Heart left ventricle (tissue), 16 donors: ENCODE results near the gene PTPRN2. TPM values are rescaled to one million over a fixed set of nuclear protein-coding genes. Genes with fewer than 3 reads are reported as not detected.
A peak's percentile ranks its signal among the peaks of the same experiment; 100 is the strongest.
"Not testable (repeated sequence)": the region's sequence is repeated elsewhere in the genome, so short reads cannot be mapped to it uniquely, and the experiment has no call there.

Source experiments
- ATAC-seq, 4 donors: fragments of 200-7000 bp; cut with Tn5 transposase; one replicate each; pipeline ENCODE4 v1.9.1; 2020 to 2022; ENCODE audit warnings: moderate library complexity in 4 of 4, mild to moderate bottlenecking in 3 of 4, moderate number of reproducible peaks in 1 of 4
- DNase-seq, 5 donors: peaks; one replicate each; pipeline ENCODE4 v3.0.0-alpha.2; 2020
- H3K27ac ChIP-seq, 12 donors: fragments of 200-600 bp; sonication (generic) in 4 of 12; one replicate each; pipeline versions ENCODE4 v1.5.0 to v1.8.0; 2016 to 2022; ENCODE audit warnings: mild to moderate bottlenecking in 2 of 12
- H3K27me3 ChIP-seq, 9 donors: fragments of 200-600 bp; sonication (generic) in 2 of 9; one replicate each; pipeline versions ENCODE4 v1.5.1 to v1.8.0; 2016 to 2022; ENCODE audit warnings: mild to moderate bottlenecking in 3 of 9
- H3K36me3 ChIP-seq, 9 donors: fragments of 200-600 bp; sonication (generic) in 2 of 9; one replicate each; pipeline versions ENCODE4 v1.5.0 to v1.8.0; 2018 to 2022; ENCODE audit warnings: mild to moderate bottlenecking in 2 of 9
- H3K4me1 ChIP-seq, 12 donors: fragments of 200-600 bp; sonication (generic) in 4 of 12; one replicate each; pipeline versions ENCODE4 v1.5.0 to v1.8.0; 2016 to 2022; ENCODE audit warnings: mild to moderate bottlenecking in 3 of 12
- H3K4me3 ChIP-seq, 12 donors: fragments of 200-600 bp; sonication (generic) in 4 of 12; one replicate each; pipeline versions ENCODE4 v1.5.0 to v1.8.0; 2017 to 2022; ENCODE audit warnings: mild to moderate bottlenecking in 9 of 12, moderate library complexity in 4 of 12
- H3K9me3 ChIP-seq, 12 donors: fragments of 200-600 bp; sonication (generic) in 4 of 12; one replicate each; pipeline versions ENCODE4 v1.5.0 to v1.8.0; 2016 to 2022; ENCODE audit warnings: mild to moderate bottlenecking in 1 of 12
- CTCF ChIP-seq, 12 donors: fragments of 200-600 bp; sonication (generic) in 4 of 12; IDR thresholded peaks; one replicate each; pipeline versions ENCODE4 v1.5.0 to v1.8.0; 2018 to 2022; ENCODE audit warnings: antibody characterized with exemption in 12 of 12, mild to moderate bottlenecking in 5 of 12
- POLR2A ChIP-seq, 2 donors: fragments of 450-650 bp; IDR thresholded peaks; one replicate each; pipeline ENCODE4 v1.6.1; 2017; ENCODE audit warnings: antibody characterized with exemption in 2 of 2, mild to moderate bottlenecking in 2 of 2, moderate library complexity in 2 of 2
- WGBS, 4 donors: extraction: QIAGEN DNeasy Blood & Tissue Kit in 2 of 4; methylation state at CpG; one replicate each; pipeline versions ENCODE4 v1.1.5 to v1.1.7; 2013 to 2018; 5-methylcytosine and 5-hydroxymethylcytosine counted together
- intact Hi-C, 10 donors: fragments of 100-400 bp; cut with DNase I; formaldehyde crosslinking; loops; one replicate each; pipeline versions ENCODE4 v1.11.1 to v1.14.2; 2022
- polyA plus RNA-seq, 2 donors: library from polyadenylated mRNA; stranded (reverse); fragments of 200-250 nt; gene quantifications; one replicate each; pipeline ENCODE4 v1.2.3, GENCODE V29; 2013
- total RNA-seq, 9 donors: library from RNA; depleted of rRNA in 2 of 9; stranded (reverse); fragments of >200 nt in 2 of 9; fragmentation: NEBNext Ultra II Directional in 3 of 9; extraction: Animal tissue kit (Norgen Biotek cat#: 25700) in 3 of 9; gene quantifications; one replicate each; pipeline versions ENCODE4 v1.1.0 to v1.2.4, GENCODE V29; 2016 to 2023
- donor health status: ischemic (EF 13 %, LVEDD 7.1; RV severe dilation, severe dysfunction).
- donor health status: healthy with polysubstance abuse.
- donor health status: DM: no; HTN: yes; CAD: no.
- donor health status: DM: no; HTN: no; CAD: no.
- donor health status: ischemic (EF 25% LVEDD 6.9; RV normal size, moderate dysfunction).
- donor health status: ischemic (EF 25% LVEDD 5.7; RV mildly dilated, moderate dysfunction).
- donor health status: healthy.
- donor health status: DM: yes; HTN: yes; CAD: no.
- donor health status: ischemic (EF 35%, LVEDD 5.7; RV mildly dilated, moderate dysfunction).
- donor health status: nonischemic (EF 11% LVEDD 7.7; RV severe dilation, severe dysfunction).
- donor health status: DM: yes; HTN: yes; CAD: no.
- donor health status: PGD.
- donor health status: ischemic (EF 29% LVEDD 5.4; RV normal size, mild dysfunction).
- donor health status: nonischemic (EF 23%, LVEDD 6.1; RV moderate dilation, normal function).

The PTPRN2 gene
- total and polyA plus RNA-seq, 11 donors, result 0.61 to 2.3 (median 1.3) TPM

- intact Hi-C loops, result no loop called here
- Histone ChIP-seq H3K36me3 (no peaks in the 10 kb centered on the region), H3K4me1 (no peaks in the 10 kb centered on the region), H3K27ac (no peak overlapping the region), H3K4me3 (no peak overlapping the region), H3K9me3 (no peaks in the 10 kb centered on the region), H3K27me3 (peaks cover 0 to 9% (median 0%) of the 10 kb centered on the region in 9 donors)
- 74 to 80% (median 79%) methylated on average over 15 of the region's 15 CpGs for WGBS, 4 donors
- DNase-seq (no peak), ATAC-seq (no peak)
- TF ChIP-seq CTCF (IDR thresholded peaks at IDR 0.05) (no peak), POLR2A (IDR thresholded peaks at IDR 0.05) (no peak)
Measured at GRCh38 chr7:157730614-157731013, 857.0 kb downstream of the PTPRN2 start.

GRCh38 chr7:157729566-157729965 lies 858.1 kb downstream of the PTPRN2 start:
- H3K36me3 ChIP-seq, result no peaks in the 10 kb centered on the region
- peaks cover 0 to 6% (median 3%) of the 10 kb centered on the region in 9 donors for H3K27me3 ChIP-seq
- 72 to 78% (median 77%) methylated on average over 8 to 11 of the region's 11 CpGs for WGBS, 4 donors
- no peak for DNase-seq
- H3K4me3 ChIP-seq, result no peak overlapping the region
- no peaks in the 10 kb centered on the region for H3K9me3 ChIP-seq
- H3K4me1 ChIP-seq, result no peaks in the 10 kb centered on the region
- TF ChIP-seq CTCF (IDR thresholded peaks at IDR 0.05) (no peak), POLR2A (IDR thresholded peaks at IDR 0.05) (no peak)
- intact Hi-C loops, result no loop called here
- no peak overlapping the region for H3K27ac ChIP-seq
- ATAC-seq, result peak in 1 of 4 donors; percentile 31

GRCh38 chr7:157727964-157728615 lies 859.5 kb downstream of the PTPRN2 start:
- WGBS, 4 donors, result 76 to 81% (median 78%) methylated on average over 17 to 21 of the region's 21 CpGs
- no peak for DNase-seq
- no peaks in the 10 kb centered on the region for H3K4me1 ChIP-seq
- H3K36me3 ChIP-seq, result no peaks in the 10 kb centered on the region
- H3K27ac ChIP-seq, result no peak overlapping the region
- no peak overlapping the region for H3K4me3 ChIP-seq
- ATAC-seq, result peak in 1 of 4 donors; percentile 29
- no peak for TF ChIP-seq CTCF (IDR thresholded peaks at IDR 0.05)
- no peak for TF ChIP-seq POLR2A (IDR thresholded peaks at IDR 0.05)
- intact Hi-C loops, result no loop called here
- no peaks in the 10 kb centered on the region for H3K9me3 ChIP-seq
- peaks cover 0 to 16% (median 8%) of the 10 kb centered on the region in 9 donors for H3K27me3 ChIP-seq

GRCh38 chr7:157726764-157727163 lies 860.9 kb downstream of the PTPRN2 start:
- no peaks in the 10 kb centered on the region for H3K4me1 ChIP-seq
- H3K27ac ChIP-seq, result no peak overlapping the region
- H3K36me3 ChIP-seq, result no peaks in the 10 kb centered on the region
- peaks cover 0 to 20% (median 8%) of the 10 kb centered on the region in 9 donors for H3K27me3 ChIP-seq
- DNase-seq, result no peak
- TF ChIP-seq CTCF (IDR thresholded peaks at IDR 0.05), result no peak
- no peak for TF ChIP-seq POLR2A (IDR thresholded peaks at IDR 0.05)
- H3K4me3 ChIP-seq, result no peak overlapping the region
- H3K9me3 ChIP-seq, result no peaks in the 10 kb centered on the region
- intact Hi-C loops, result no loop called here
- no peak for ATAC-seq
- 85 to 90% (median 89%) methylated on average over 9 of the region's 9 CpGs for WGBS, 4 donors

- H3K27me3 ChIP-seq, result peaks cover 0 to 20% (median 8%) of the 10 kb centered on the region in 9 donors
- H3K4me1 ChIP-seq, H3K4me3 ChIP-seq, DNase-seq, H3K9me3 ChIP-seq, H3K27ac ChIP-seq, H3K36me3 ChIP-seq, intact Hi-C loops, ATAC-seq: not testable (repeated sequence)
- 61 to 71% (median 69%) methylated on average over 10 of the region's 10 CpGs for WGBS, 4 donors
Measured at GRCh38 chr7:157725312-157725711, 862.3 kb downstream of the PTPRN2 start.
